Activated T-helper 1 cell treated with anti-CD3 and anti-CD28 coated beads, Interleukin-12 subunit alpha, Interleukin-12 subunit beta, Interleukin-2, Interleukin-4 antibody, amounts not matched to agents 30 ng/mL and 10 ng/mL and 1 ng/mL, durations not matched to agents 14 hours and 24 hours and 36 hours (primary cell): ENCODE data around the gene AAK1. TPM values are rescaled to one million over a fixed set of nuclear protein-coding genes. Genes with fewer than 3 reads are reported as not detected.

Experiments used
- DNase-seq: peaks from one replicate; pipeline ENCODE4 v3.0.0; 2021; ENCODE audit warnings: low spot score
- H3K27ac Mint-ChIP-seq: one replicate; pipeline ENCODE4 v1.8.0; 2021; ENCODE audit warnings: mild to moderate bottlenecking, mixed read lengths
- H3K27me3 Mint-ChIP-seq: one replicate; pipeline ENCODE4 v1.8.0; 2022; ENCODE audit warnings: mild to moderate bottlenecking, moderate library complexity, mixed read lengths; ENCODE audit not compliant: insufficient read depth
- H3K36me3 Mint-ChIP-seq: one replicate; pipeline ENCODE4 v1.8.0; 2021; ENCODE audit warnings: low read depth, mixed read lengths
- H3K4me1 Mint-ChIP-seq: one replicate; pipeline ENCODE4 v1.8.0; 2021; ENCODE audit warnings: low read depth, mixed read lengths
- H3K4me3 Mint-ChIP-seq: one replicate; pipeline ENCODE4 v1.8.0; 2021; ENCODE audit warnings: mild to moderate bottlenecking, moderate library complexity, mixed read lengths
- H3K9me3 Mint-ChIP-seq: one replicate; pipeline ENCODE4 v1.8.0; 2021; ENCODE audit warnings: mixed read lengths
- intact Hi-C: fragments of 100-400 bp; cut with micrococcal nuclease; formaldehyde crosslinking; loops from one replicate; pipeline ENCODE4 v1.15.1; 2024
- total RNA-seq: library from RNA; stranded (reverse); gene quantifications from 2 replicates; pipeline ENCODE4 v1.2.3, GENCODE V29; 2022

Gene AAK1
- total RNA-seq = 89.2 and 94.0 TPM in 2 replicates

DNA sequence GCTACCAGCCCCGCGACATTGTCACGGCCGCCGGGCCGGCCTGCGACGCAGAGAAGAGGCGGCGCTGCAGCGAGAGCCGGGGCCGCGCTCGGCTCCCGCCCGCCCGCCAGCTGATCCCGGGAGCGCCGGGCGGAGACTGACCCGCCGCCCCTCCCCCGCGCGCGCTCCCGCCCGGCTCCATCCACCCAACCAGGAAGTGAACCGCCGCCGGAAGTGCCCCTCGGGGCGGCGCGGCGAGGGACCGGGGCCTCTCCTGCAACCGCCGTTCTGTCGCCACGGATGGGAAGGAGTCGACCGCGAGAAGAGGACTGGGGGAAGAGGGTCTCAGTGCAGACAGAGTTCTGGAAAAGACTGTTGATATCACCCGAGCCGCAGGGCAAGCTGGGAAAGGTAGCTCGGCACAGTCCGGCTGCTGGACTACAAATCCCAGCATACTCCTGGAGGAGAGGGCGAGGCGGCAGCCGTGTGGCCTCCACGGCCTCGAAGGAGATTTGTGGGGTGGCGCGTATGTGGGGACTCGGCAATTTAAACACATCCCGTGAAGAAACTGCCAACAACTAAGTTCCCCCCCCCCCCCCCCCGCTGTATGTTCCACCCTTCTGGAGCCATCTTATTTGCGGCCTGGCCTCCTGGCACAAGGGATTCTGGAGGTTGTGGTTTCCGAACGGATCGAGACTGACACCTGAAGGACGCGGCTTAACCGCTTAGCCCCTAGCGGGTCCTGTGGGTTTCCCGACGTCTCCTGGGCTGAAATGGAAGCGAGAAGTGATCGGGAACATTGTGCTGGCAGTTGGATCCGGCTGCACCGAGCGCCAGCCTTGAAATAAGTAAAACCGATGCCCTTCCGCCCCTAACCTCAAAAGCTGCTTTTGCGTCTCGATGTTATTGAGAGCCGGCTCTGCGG, at the start of gene AAK1:
TSS of gene AAK1 (minus strand) at position 138 of the 904 bp plus-strand sequence. CDS start 699 bp downstream, outside the sequence.
- Mint-ChIP-seq H3K27me3 (no peaks in the 10 kb centered on the region), H3K36me3 (peaks cover 23% of the 10 kb centered on the region), H3K27ac (peak within 1 kb of the TSS; percentile 95), H3K4me3 (peak within 1 kb of the TSS; percentile 92), H3K9me3 (no peaks in the 10 kb centered on the region), H3K4me1 (peaks cover 71% of the 10 kb centered on the region)
- peak; percentile 76 for DNase-seq
- intact Hi-C loops = loop anchor here (1.0 to 10.0 kb wide), 15 partner anchors 16 to 1177 kb away; partner anchors contain the start of genes APLF, C2orf42, FBXO48 and GFPT1

GRCh38 chr2:69692424-69692823, 48.9 kb upstream of the AAK1 start:
- no peak for DNase-seq
- Mint-ChIP-seq H3K36me3 (no peaks in the 10 kb centered on the region), H3K4me1 (peaks cover 74% of the 10 kb centered on the region), H3K27me3 (no peaks in the 10 kb centered on the region), H3K4me3 (no peak overlapping the region), H3K27ac (no peak overlapping the region), H3K9me3 (no peaks in the 10 kb centered on the region)
- intact Hi-C loops = no loop called here

DNA sequence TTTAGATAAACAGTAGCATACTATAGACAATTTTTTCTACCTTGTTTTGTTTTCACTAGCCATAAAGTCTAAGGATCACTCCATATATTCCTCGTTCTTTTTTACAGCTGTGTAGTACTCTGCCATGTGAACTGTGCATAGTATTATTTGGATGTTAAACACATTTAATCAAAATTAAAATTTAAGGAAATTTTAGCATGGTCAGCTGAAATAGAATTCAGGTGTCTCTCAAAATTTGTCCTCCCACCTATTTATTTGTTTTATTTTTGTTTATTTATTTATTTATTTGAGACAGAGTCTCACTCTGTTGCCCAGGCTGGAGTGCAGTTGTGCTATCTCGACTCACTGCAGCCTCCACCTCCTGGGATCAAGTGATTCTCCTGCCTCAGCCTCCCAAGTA, 46.4 kb upstream of the AAK1 start:
- intact Hi-C loops = no loop called here
- no peak overlapping the region for H3K4me3 Mint-ChIP-seq

GRCh38 chr2:69689466-69689865, 45.9 kb upstream of the AAK1 start:
- peaks cover 60% of the 10 kb centered on the region for H3K4me1 Mint-ChIP-seq
- no peak overlapping the region for H3K4me3 Mint-ChIP-seq
- H3K9me3 Mint-ChIP-seq = no peaks in the 10 kb centered on the region
- H3K27ac Mint-ChIP-seq = no peak overlapping the region
- intact Hi-C loops = no loop called here
- DNase-seq = no peak
- no peaks in the 10 kb centered on the region for H3K36me3 Mint-ChIP-seq
- H3K27me3 Mint-ChIP-seq = no peaks in the 10 kb centered on the region

More for the DNA sequence above, 46.4 kb upstream of the AAK1 start:
- Mint-ChIP-seq H3K27me3 (no peaks in the 10 kb centered on the region), H3K27ac (no peak overlapping the region), H3K9me3 (no peaks in the 10 kb centered on the region), H3K36me3 (no peaks in the 10 kb centered on the region), H3K4me1 (peaks cover 60% of the 10 kb centered on the region)
- no peak for DNase-seq

- H3K27ac Mint-ChIP-seq = no peak overlapping the region
- H3K4me1 Mint-ChIP-seq = peaks cover 60% of the 10 kb centered on the region
- no peak for DNase-seq
- intact Hi-C loops = no loop called here
- no peaks in the 10 kb centered on the region for H3K9me3 Mint-ChIP-seq
- H3K4me3 Mint-ChIP-seq = no peak overlapping the region
- H3K27me3 Mint-ChIP-seq = no peaks in the 10 kb centered on the region
- no peaks in the 10 kb centered on the region for H3K36me3 Mint-ChIP-seq
Observed at GRCh38 chr2:69687971-69688611, 44.6 kb upstream of the AAK1 start.

- intact Hi-C loops = no loop called here
- Mint-ChIP-seq H3K4me1 (peaks cover 57% of the 10 kb centered on the region), H3K36me3 (no peaks in the 10 kb centered on the region), H3K4me3 (no peak overlapping the region), H3K27me3 (no peaks in the 10 kb centered on the region), H3K27ac (no peak overlapping the region), H3K9me3 (no peaks in the 10 kb centered on the region)
- no peak for DNase-seq
Observed at GRCh38 chr2:69686813-69687212, 43.3 kb upstream of the AAK1 start.

GRCh38 chr2:69685321-69686048, 41.9 kb upstream of the AAK1 start:
- DNase-seq = no peak
- peaks cover 52% of the 10 kb centered on the region for H3K4me1 Mint-ChIP-seq
- peaks cover 2% of the 10 kb centered on the region for H3K9me3 Mint-ChIP-seq
- H3K27me3 Mint-ChIP-seq = no peaks in the 10 kb centered on the region
- H3K4me3 Mint-ChIP-seq = no peak overlapping the region
- intact Hi-C loops = loop anchor here (2.0 kb wide), 1 partner anchor 67 kb away; no protein-coding TSS in a partner anchor
- no peak overlapping the region for H3K27ac Mint-ChIP-seq
- peaks cover 2% of the 10 kb centered on the region for H3K36me3 Mint-ChIP-seq

DNA sequence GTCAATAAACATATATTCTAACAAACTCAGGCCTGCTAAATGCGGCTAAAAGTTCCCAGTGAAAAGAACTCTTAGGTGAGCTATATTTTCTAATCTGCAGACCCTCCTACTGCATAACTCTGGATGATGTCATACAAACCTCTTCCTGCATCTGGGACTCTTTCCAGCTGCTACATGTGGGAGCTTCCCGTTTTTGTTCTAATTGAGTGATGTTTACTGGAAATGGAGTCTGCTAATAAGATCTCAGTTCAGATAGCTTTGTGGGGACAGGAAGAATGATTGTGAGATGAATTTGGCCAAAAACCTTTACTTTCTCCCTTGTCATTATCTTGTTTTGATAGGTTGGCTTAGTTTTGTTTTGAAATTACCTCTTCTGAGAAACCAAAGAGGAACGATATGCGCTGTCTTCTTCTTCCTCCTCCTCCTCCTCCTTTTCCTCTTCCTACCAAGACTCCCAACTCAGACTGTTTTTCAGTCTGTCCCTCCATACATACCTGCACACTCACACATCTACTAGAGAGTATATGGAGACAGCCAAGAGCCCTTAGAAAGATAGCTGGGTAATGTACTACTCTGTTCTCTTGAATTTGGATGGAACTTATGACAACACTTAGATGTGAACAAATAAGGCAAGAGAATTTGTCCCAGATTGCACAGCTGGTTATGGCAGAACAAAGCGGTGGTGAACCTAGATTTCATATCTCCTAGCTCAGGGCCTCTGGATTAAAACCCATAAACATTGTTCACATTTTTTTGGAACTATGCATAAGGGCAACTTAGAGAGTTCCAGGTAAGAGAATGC, 39.8 kb upstream of the AAK1 start:
- H3K4me3 Mint-ChIP-seq = peak overlapping the region; percentile 27
- DNase-seq = no peak
- peaks cover 4% of the 10 kb centered on the region for H3K9me3 Mint-ChIP-seq
- H3K27me3 Mint-ChIP-seq = no peaks in the 10 kb centered on the region
- H3K36me3 Mint-ChIP-seq = peaks cover 2% of the 10 kb centered on the region
- peaks cover 51% of the 10 kb centered on the region for H3K4me1 Mint-ChIP-seq
- peak overlapping the region; percentile 83 for H3K27ac Mint-ChIP-seq
- intact Hi-C loops = loop anchor here (1.0 to 2.0 kb wide), 3 partner anchors 8 to 17 kb away; no protein-coding TSS in a partner anchor

- peaks cover 2% of the 10 kb centered on the region for H3K36me3 Mint-ChIP-seq
- peaks cover 4% of the 10 kb centered on the region for H3K9me3 Mint-ChIP-seq
- intact Hi-C loops = loop anchor here (2.0 kb wide), 1 partner anchor 16 kb away; no protein-coding TSS in a partner anchor
- DNase-seq = no peak
- H3K27ac Mint-ChIP-seq = no peak overlapping the region
- H3K4me3 Mint-ChIP-seq = no peak overlapping the region
- peaks cover 57% of the 10 kb centered on the region for H3K4me1 Mint-ChIP-seq
- H3K27me3 Mint-ChIP-seq = no peaks in the 10 kb centered on the region
Observed at GRCh38 chr2:69682525-69682924, 39.0 kb upstream of the AAK1 start.

DNA sequence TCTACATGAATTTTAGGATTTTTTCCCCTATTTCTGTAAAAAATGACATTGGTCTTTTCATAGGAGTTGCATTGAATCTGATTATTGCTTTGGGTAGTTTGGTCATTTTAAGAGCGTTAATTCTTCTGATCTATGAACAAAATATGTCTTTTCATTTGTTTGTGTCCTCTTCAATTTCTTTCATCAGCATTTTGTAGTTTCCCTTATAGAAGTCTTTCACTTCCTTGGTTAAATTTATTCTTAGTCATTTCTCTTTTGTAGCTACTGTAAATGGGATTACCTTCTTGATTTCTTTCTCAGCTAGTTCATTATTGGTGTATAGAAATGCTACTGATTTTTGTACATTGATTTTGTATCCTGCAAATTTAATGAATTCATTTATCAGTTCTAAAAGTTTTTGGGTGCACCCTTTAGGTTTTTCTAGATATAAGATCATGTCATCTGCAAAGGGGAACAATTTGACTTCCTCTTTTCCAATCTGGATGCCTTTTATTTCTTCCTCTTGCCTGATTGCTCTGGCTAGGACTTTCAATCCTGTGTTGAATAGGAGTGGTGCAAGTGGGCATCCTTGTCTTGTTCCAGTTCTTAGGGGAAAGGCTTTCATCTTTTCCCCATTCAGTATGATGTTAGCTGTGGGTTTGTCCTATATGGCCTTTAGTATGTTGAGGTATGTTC, 36.6 kb upstream of the AAK1 start:
- Mint-ChIP-seq H3K4me3 (no peak overlapping the region), H3K36me3 (peaks cover 2% of the 10 kb centered on the region), H3K27me3 (no peaks in the 10 kb centered on the region), H3K9me3 (peaks cover 4% of the 10 kb centered on the region), H3K27ac (no peak overlapping the region), H3K4me1 (peaks cover 57% of the 10 kb centered on the region)
- DNase-seq = no peak
- intact Hi-C loops = no loop called here

GRCh38 chr2:69677914-69678313, 34.4 kb upstream of the AAK1 start:
- Mint-ChIP-seq H3K36me3 (peaks cover 2% of the 10 kb centered on the region), H3K4me3 (no peak overlapping the region), H3K27me3 (no peaks in the 10 kb centered on the region), H3K4me1 (peaks cover 45% of the 10 kb centered on the region), H3K9me3 (peaks cover 4% of the 10 kb centered on the region), H3K27ac (peak overlapping the region; percentile 11)
- DNase-seq = no peak
- intact Hi-C loops = no loop called here
